GM13976 (cell line): ENCODE results near the gene FMNL1.

Experiments
- DNase-seq: peaks from one replicate; pipeline ENCODE4 v3.0.0; 2012; ENCODE audit warnings: low spot score
- in situ Hi-C: fragments of 300-500 bp; cut with MboI; formaldehyde crosslinking; loops from one replicate; pipeline ENCODE4 v1.12.0; 2022; ENCODE audit warnings: low sequenced_read_pairs, mixed read lengths, inconsistent platforms; ENCODE audit not compliant: unreplicated experiment
- TF ChIP-seq, protein P1 (sequence below): IDR thresholded peaks from 2 replicates; pipeline ENCODE4 v1.5.1; 2012; ENCODE audit warnings: borderline replicate concordance, mild to moderate bottlenecking; ENCODE audit not compliant: insufficient read depth; ENCODE audit errors: extremely low read depth, missing control alignments, control extremely low read depth

Gene FMNL1

GRCh38 chr17:45227101-45227925 lies 5.6 kb downstream of the FMNL1 start:
- DNase-seq: peak; percentile 71
- TF ChIP-seq, protein P1, sequence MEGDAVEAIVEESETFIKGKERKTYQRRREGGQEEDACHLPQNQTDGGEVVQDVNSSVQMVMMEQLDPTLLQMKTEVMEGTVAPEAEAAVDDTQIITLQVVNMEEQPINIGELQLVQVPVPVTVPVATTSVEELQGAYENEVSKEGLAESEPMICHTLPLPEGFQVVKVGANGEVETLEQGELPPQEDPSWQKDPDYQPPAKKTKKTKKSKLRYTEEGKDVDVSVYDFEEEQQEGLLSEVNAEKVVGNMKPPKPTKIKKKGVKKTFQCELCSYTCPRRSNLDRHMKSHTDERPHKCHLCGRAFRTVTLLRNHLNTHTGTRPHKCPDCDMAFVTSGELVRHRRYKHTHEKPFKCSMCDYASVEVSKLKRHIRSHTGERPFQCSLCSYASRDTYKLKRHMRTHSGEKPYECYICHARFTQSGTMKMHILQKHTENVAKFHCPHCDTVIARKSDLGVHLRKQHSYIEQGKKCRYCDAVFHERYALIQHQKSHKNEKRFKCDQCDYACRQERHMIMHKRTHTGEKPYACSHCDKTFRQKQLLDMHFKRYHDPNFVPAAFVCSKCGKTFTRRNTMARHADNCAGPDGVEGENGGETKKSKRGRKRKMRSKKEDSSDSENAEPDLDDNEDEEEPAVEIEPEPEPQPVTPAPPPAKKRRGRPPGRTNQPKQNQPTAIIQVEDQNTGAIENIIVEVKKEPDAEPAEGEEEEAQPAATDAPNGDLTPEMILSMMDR: no peak
- in situ Hi-C loops: no loop called here

DNA sequence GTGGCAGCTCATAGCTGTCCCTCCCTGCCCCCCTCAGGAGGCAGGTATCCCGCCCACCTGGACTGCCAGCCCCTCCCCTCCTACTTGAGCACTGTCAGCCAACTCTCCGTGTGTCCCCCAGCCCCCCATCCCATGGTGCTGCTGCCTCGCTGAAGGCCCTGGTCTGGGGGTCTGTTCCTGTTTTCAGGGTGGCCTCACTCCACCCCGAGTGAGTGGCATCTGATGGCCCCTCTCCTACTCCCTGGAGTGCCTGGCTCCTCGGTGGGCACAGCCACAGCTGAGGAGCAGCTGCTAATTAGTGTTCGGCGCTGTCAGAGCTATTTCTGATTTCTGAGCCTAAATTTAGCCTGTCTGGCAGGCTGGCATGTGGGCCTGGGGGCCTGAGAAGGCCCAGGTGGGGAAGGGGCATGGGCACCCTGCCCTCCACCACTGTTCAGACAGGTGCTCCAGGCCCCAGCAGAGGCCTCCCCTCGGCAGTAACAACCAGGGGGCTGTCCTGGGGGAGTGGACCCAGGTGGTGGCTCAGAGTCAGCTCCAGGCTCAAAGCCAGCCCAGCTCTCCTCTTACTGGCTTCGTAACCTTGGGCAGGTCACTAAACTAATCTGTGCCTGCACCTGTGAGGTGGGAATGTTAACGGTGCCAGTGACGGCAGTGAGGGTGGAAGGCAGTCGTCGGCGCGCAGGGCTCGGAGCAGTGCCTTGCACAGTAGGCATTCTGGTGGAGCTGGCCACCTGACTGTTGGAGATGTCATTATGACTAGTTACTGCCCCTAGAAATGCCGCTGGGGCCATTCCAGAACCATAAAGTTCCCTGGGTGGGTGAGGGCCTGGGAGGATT lies 6.5 kb downstream of the FMNL1 start:
- in situ Hi-C loops: no loop called here

DNA sequence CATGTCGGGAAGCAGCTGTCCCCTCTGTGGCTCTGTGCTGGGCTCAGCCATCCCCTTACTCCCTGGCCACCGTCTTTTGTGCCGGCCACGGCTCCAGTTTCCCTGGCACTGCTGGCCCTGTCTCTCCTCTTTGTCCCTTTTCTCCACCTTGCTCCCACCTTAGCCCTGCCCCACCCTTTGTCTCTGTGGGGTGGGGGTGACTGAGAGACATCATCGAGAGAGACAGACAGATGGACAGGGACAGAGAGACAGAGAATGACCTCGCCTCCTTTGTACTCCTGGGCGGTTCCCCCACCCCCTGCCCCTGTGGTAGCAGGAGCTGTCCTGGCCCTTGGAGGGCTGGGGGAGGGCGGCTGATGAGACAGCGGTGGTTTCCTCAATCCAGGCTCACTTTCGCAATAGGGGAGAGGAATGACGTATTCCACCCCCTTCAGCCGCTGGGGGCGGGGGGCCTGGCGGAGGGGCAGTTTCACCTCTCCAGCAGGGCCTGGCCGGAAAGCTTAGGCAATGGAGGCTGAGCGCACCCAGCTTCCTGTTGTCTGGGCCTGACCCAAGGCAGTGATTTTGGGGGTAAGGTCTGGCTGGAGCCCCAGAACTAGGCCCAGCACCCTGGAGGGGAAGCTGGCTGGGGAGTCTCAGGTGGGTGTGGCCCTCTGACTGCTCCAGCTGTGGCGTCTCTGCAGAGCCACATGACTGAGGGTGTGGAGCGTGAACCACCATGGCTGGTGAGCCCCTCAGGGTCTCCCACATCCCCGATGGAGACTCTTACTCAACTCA lies 7.3 kb downstream of the FMNL1 start:
- DNase-seq: peak; percentile 90
- TF ChIP-seq, protein P1: no peak
- in situ Hi-C loops: no loop called here

More for the DNA sequence above, 6.5 kb downstream of the FMNL1 start:
- TF ChIP-seq, protein P1: no peak
- no peak for DNase-seq

GRCh38 chr17:45229681-45230409 lies 8.2 kb downstream of the FMNL1 start:
- TF ChIP-seq, protein P1: no peak
- in situ Hi-C loops: no loop called here
- DNase-seq: peak; percentile 78

GRCh38 chr17:45230410-45230786 lies 8.7 kb downstream of the FMNL1 start:
- no peak for DNase-seq
- TF ChIP-seq, protein P1: no peak
- in situ Hi-C loops: no loop called here
